Body of pancreas (tissue), 4 donors: ENCODE data around the gene ULK4.

Experiments used
- POLR2A ChIP-seq, 3 donors: fragments of 450-650 bp; IDR thresholded peaks; one replicate each; pipeline ENCODE4 v1.6.1; 2016; ENCODE audit warnings: antibody characterized with exemption in 3 of 3, mild to moderate bottlenecking in 2 of 3
- TF ChIP-seq, protein P1 (sequence below), 7 experiments: fragments of 450-650 bp in 4 of 7; fragments of 200-600 bp in 3 of 7; sonication (generic) in 3 of 7; IDR thresholded peaks; one replicate each; pipeline ENCODE4 v1.5.1; 2016 to 2019; ENCODE audit warnings: antibody characterized with exemption in 7 of 7

DNA sequence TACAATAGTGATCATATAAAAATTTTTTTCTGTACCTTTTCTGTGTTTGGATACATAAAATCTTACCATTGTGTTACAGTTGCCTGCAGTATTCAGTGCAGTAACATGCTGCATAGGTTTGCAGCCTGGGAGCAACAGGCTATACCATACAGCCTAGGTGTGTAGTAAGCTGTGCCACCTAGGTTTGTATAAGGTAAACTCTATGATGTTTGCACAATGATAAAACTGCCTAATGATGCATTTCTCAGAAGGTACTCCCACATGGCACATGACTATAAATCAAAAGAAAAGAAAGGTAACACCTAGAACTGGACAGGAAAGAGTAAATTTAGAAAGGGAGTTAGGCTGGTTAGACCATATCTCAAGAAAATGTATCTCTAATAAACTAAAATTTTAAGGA is 293.5 kb downstream of the ULK4 start:
- TF ChIP-seq POLR2A (IDR thresholded peaks at IDR 0.05), result no peak
- TF ChIP-seq, protein P1, sequence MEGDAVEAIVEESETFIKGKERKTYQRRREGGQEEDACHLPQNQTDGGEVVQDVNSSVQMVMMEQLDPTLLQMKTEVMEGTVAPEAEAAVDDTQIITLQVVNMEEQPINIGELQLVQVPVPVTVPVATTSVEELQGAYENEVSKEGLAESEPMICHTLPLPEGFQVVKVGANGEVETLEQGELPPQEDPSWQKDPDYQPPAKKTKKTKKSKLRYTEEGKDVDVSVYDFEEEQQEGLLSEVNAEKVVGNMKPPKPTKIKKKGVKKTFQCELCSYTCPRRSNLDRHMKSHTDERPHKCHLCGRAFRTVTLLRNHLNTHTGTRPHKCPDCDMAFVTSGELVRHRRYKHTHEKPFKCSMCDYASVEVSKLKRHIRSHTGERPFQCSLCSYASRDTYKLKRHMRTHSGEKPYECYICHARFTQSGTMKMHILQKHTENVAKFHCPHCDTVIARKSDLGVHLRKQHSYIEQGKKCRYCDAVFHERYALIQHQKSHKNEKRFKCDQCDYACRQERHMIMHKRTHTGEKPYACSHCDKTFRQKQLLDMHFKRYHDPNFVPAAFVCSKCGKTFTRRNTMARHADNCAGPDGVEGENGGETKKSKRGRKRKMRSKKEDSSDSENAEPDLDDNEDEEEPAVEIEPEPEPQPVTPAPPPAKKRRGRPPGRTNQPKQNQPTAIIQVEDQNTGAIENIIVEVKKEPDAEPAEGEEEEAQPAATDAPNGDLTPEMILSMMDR (IDR thresholded peaks at IDR 0.05), result no peak
